ENCODE data around the gene FGFBP1. TPM values are rescaled to one million over a fixed set of nuclear protein-coding genes. Genes with fewer than 3 reads are reported as not detected.

The FGFBP1 gene
- total RNA-seq, 1 experiment from 2014 or later: 2.8 TPM

- no peak for DNase-seq (ENCODE audit: low read depth)
- in situ Hi-C loops (cut with HindIII; ENCODE audit: low pct_unique_long_range_greater_than_20kb, low sequenced_read_pairs): no loop called here
Observed at GRCh38 chr4:15953625-15954024, 15.1 kb upstream of the FGFBP1 start.

- DNase-seq (ENCODE audit: low read depth): no peak
- in situ Hi-C loops (cut with HindIII; ENCODE audit: low pct_unique_long_range_greater_than_20kb, low sequenced_read_pairs): no loop called here
Observed at GRCh38 chr4:15951781-15952180, 13.2 kb upstream of the FGFBP1 start.

GRCh38 chr4:15948826-15949225 lies 10.3 kb upstream of the FGFBP1 start:
- DNase-seq (ENCODE audit: low read depth): no peak
- in situ Hi-C loops (cut with HindIII; ENCODE audit: low pct_unique_long_range_greater_than_20kb, low sequenced_read_pairs): no loop called here

- DNase-seq (ENCODE audit: low read depth): no peak
- in situ Hi-C loops (cut with HindIII; ENCODE audit: low pct_unique_long_range_greater_than_20kb, low sequenced_read_pairs): no loop called here
Observed at GRCh38 chr4:15947684-15948083, 9.1 kb upstream of the FGFBP1 start.

- in situ Hi-C loops (cut with HindIII; ENCODE audit: low pct_unique_long_range_greater_than_20kb, low sequenced_read_pairs): no loop called here
- no peak for DNase-seq (ENCODE audit: low read depth)
Observed at GRCh38 chr4:15945516-15945915, 7.0 kb upstream of the FGFBP1 start.

- in situ Hi-C loops (cut with HindIII; ENCODE audit: low pct_unique_long_range_greater_than_20kb, low sequenced_read_pairs): no loop called here
- no peak for DNase-seq (ENCODE audit: low read depth)
Observed at GRCh38 chr4:15944895-15945294, 6.4 kb upstream of the FGFBP1 start.

- in situ Hi-C loops (cut with HindIII; ENCODE audit: low pct_unique_long_range_greater_than_20kb, low sequenced_read_pairs): no loop called here
- DNase-seq (ENCODE audit: low read depth): no peak
Observed at GRCh38 chr4:15942283-15942682, 3.7 kb upstream of the FGFBP1 start.

- DNase-seq (ENCODE audit: low read depth): no peak
- in situ Hi-C loops (cut with HindIII; ENCODE audit: low pct_unique_long_range_greater_than_20kb, low sequenced_read_pairs): no loop called here
Observed at GRCh38 chr4:15938182-15938581, 358 bp downstream of the FGFBP1 start.

GRCh38 chr4:15936495-15936894 lies 2.0 kb downstream of the FGFBP1 start:
- in situ Hi-C loops (cut with HindIII; ENCODE audit: low pct_unique_long_range_greater_than_20kb, low sequenced_read_pairs): no loop called here
- no peak for DNase-seq (ENCODE audit: low read depth)

- DNase-seq (ENCODE audit: low read depth): no peak
- in situ Hi-C loops (cut with HindIII; ENCODE audit: low pct_unique_long_range_greater_than_20kb, low sequenced_read_pairs): no loop called here
Observed at GRCh38 chr4:15935504-15936402, 2.8 kb downstream of the FGFBP1 start.

GRCh38 chr4:15934259-15934658 lies 4.3 kb downstream of the FGFBP1 start:
- in situ Hi-C loops (cut with HindIII; ENCODE audit: low pct_unique_long_range_greater_than_20kb, low sequenced_read_pairs): no loop called here
- DNase-seq (ENCODE audit: low read depth): no peak

GRCh38 chr4:15931451-15932210 lies 6.9 kb downstream of the FGFBP1 start:
- in situ Hi-C loops (cut with HindIII; ENCODE audit: low pct_unique_long_range_greater_than_20kb, low sequenced_read_pairs): no loop called here

GRCh38 chr4:15930314-15930713 lies 8.2 kb downstream of the FGFBP1 start:
- in situ Hi-C loops (cut with HindIII; ENCODE audit: low pct_unique_long_range_greater_than_20kb, low sequenced_read_pairs): no loop called here
- no peak for DNase-seq (ENCODE audit: low read depth)

More at GRCh38 chr4:15931451-15932210, 6.9 kb downstream of the FGFBP1 start:
- no peak for DNase-seq (ENCODE audit: low read depth)

GRCh38 chr4:15929540-15929939 lies 9.0 kb downstream of the FGFBP1 start:
- no peak for DNase-seq (ENCODE audit: low read depth)
- in situ Hi-C loops (cut with HindIII; ENCODE audit: low pct_unique_long_range_greater_than_20kb, low sequenced_read_pairs): no loop called here

- no peak for DNase-seq (ENCODE audit: low read depth)
- in situ Hi-C loops (cut with HindIII; ENCODE audit: low pct_unique_long_range_greater_than_20kb, low sequenced_read_pairs): no loop called here
Observed at GRCh38 chr4:15928883-15929282, 9.7 kb downstream of the FGFBP1 start.

- in situ Hi-C loops (cut with HindIII; ENCODE audit: low pct_unique_long_range_greater_than_20kb, low sequenced_read_pairs): no loop called here
- DNase-seq (ENCODE audit: low read depth): no peak
Observed at GRCh38 chr4:15926486-15926885, 12.1 kb downstream of the FGFBP1 start.

- DNase-seq (ENCODE audit: low read depth): no peak
- in situ Hi-C loops (cut with HindIII; ENCODE audit: low pct_unique_long_range_greater_than_20kb, low sequenced_read_pairs): no loop called here
Observed at GRCh38 chr4:15925830-15926229, 12.7 kb downstream of the FGFBP1 start.

GRCh38 chr4:15921592-15921932 lies 17.0 kb downstream of the FGFBP1 start:
- in situ Hi-C loops (cut with HindIII; ENCODE audit: low pct_unique_long_range_greater_than_20kb, low sequenced_read_pairs): no loop called here
- DNase-seq (ENCODE audit: low read depth): no peak

GRCh38 chr4:15920723-15921591 lies 17.6 kb downstream of the FGFBP1 start:
- peak; percentile 81 for DNase-seq (ENCODE audit: low read depth)
- in situ Hi-C loops (cut with HindIII; ENCODE audit: low pct_unique_long_range_greater_than_20kb, low sequenced_read_pairs): no loop called here
